ENCODE measurements around the gene AOPEP.

AOPEP gene

DNA sequence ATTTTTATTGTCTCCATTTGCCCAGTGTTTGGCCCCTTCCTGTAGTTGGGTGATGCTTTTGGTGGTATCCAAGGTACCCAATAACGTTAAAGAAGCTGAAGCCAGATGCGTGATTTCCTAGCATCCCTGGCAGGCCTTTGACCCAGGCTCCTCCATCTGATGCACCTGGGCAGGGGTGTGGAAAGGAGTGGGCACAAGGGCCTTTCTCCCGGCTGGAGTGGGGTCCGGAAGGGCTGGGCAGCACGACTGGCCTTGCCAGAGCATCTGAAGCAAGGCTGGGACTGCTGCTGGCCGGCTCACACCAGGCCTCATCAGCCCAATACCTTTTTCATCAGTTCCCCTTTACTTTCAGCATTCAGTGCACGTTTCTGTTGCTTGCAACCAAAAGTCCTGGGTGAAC, 370.8 kb downstream of the AOPEP start:
- no peak for DNase-seq (ENCODE audit: low spot score)

- DNase-seq (ENCODE audit: low spot score), result no peak
Observed at GRCh38 chr9:95098391-95098921, 372.0 kb downstream of the AOPEP start.

GRCh38 chr9:95099321-95100070, 373.0 kb downstream of the AOPEP start:
- DNase-seq (ENCODE audit: low spot score), result no peak

GRCh38 chr9:95100071-95100627, 373.6 kb downstream of the AOPEP start:
- no peak for DNase-seq (ENCODE audit: low spot score)

GRCh38 chr9:95101326-95101725, 374.8 kb downstream of the AOPEP start:
- no peak for DNase-seq (ENCODE audit: low spot score)

GRCh38 chr9:95102001-95102433, 375.5 kb downstream of the AOPEP start:
- no peak for DNase-seq (ENCODE audit: low spot score)

- no peak for DNase-seq (ENCODE audit: low spot score)
Observed at GRCh38 chr9:95102572-95102971, 376.1 kb downstream of the AOPEP start.

GRCh38 chr9:95103281-95103771, 376.8 kb downstream of the AOPEP start:
- DNase-seq (ENCODE audit: low spot score), result no peak

DNA sequence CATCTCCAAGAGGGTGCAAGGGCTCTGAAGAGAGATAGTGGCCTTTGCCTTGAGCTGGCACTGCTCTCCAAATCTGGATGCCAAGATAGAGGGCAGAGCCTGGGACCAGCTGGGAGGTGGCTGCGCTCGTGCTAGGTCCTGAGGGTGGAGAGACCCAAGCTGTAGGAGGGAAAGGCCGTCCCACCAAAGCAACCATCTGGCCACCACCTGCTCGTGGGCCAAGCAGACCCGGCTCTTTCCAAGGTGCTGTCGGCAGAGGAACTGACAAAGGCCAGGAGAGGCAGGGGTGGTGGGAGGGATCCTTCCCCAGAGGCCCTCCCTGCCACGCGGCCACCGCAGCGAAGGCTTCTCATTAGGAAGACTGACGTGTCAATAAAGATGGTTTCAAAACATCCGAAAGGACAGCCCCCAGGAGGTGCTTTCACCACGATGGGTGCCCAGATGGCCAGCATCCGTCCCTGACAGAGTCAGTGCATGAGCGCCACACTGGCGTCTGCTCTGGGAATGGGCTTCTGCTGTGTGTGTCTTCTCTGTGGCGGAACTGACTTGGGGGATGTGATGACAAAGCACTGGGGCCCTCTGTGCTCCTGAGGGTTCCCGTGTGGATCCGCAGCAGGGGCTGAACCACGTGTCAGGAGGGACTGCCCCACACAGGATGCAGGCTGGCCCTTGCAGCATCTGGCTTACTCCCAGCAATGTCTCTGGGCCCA, 377.5 kb downstream of the AOPEP start:
- DNase-seq (ENCODE audit: low spot score), result no peak

DNA sequence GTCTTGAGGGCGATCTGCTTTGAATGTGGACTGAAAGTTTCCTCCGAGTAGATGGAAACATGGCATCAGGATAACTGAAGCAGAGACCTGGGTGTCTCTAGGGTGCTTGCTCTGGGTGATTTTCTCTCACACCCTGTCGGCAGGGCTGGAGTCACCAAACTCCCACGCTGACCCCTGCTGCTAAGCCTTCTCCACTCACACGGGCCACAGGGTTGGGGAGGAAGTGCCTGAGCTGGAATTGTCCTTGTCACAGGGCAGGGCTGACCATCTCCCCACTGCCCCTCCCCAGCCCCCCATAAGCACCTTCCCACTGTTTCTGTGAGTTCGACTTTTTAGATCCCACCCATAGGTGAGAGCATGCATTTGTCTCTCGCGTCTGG, 378.1 kb downstream of the AOPEP start:
- no peak for DNase-seq (ENCODE audit: low spot score)

DNA sequence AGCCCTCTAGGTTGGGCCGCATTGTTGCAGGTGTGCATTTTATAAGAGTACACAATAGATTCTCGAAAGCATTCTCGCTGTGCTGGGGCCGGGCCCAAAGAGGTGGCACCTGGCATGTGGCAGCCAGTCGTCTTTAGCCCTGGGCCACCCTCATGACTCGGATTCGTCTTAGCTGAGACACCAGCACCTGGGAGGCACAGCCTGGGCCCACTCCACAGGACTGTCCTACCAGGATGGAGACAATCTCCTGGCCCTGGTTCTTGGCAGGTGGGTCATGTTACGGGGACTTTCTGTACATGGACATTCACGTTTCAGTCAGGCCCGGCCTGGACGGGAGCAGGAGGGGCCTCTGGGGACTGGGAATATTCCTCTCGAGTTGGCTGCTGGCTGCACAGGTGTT, 378.5 kb downstream of the AOPEP start:
- no peak for DNase-seq (ENCODE audit: low spot score)

- no peak for DNase-seq (ENCODE audit: low spot score)
Observed at GRCh38 chr9:95105519-95106287, 379.2 kb downstream of the AOPEP start.

- no peak for DNase-seq (ENCODE audit: low spot score)
Observed at GRCh38 chr9:95107001-95107749, 380.7 kb downstream of the AOPEP start.

- no peak for DNase-seq (ENCODE audit: low spot score)
Observed at GRCh38 chr9:95107976-95108375, 381.5 kb downstream of the AOPEP start.

DNA sequence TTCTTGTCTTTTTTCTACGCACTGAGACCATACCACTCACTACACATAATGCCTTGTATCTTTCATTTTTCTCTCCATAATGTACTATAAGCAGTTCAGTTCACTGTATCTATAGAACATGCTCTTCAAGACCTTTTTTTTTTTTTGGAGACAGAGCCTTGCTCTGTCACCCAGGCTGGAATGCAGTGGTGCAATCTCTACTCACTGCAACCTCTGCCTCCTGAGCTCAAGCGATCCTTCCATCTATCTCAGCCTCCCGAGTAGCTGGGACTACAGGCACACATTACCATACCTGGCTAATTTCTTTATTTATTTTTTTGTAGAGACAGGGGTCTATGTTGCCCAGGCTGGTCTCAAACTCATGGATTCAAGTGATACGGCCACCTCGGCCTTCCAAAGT, 382.3 kb downstream of the AOPEP start:
- DNase-seq (ENCODE audit: low spot score), result no peak

GRCh38 chr9:95109456-95109855, 383.0 kb downstream of the AOPEP start:
- DNase-seq (ENCODE audit: low spot score), result no peak

DNA sequence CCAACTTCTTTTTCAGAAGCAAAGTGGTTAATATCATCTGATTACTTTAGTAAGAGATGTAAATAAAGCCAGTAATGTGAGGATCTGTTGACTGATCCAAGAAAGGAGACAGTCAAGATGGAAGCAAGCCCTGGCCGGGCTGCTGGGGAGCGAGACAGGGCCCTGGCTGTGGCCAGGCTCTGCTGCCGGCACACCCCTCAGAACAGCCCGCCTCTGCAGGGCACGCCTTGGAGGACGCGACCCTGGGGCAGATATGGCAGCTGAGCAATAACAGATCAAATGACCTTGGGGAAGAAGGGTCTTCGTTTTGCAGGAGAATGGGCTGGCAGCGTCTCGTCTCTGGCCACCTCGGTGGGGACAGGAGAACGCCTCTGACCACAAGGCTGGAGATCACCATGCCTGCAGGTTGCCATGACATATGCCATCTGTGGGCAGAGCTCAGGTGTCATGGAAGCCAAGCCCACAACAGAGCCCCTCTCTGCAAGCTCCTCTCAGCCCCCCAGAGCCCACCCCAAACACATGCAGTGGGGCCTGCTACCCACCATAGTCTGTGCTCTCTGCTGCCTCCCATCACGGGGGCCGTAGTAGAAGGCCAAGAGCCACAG, 384.5 kb downstream of the AOPEP start:
- DNase-seq (ENCODE audit: low spot score), result no peak

GRCh38 chr9:95111716-95112115, 385.2 kb downstream of the AOPEP start:
- DNase-seq (ENCODE audit: low spot score), result no peak

DNA sequence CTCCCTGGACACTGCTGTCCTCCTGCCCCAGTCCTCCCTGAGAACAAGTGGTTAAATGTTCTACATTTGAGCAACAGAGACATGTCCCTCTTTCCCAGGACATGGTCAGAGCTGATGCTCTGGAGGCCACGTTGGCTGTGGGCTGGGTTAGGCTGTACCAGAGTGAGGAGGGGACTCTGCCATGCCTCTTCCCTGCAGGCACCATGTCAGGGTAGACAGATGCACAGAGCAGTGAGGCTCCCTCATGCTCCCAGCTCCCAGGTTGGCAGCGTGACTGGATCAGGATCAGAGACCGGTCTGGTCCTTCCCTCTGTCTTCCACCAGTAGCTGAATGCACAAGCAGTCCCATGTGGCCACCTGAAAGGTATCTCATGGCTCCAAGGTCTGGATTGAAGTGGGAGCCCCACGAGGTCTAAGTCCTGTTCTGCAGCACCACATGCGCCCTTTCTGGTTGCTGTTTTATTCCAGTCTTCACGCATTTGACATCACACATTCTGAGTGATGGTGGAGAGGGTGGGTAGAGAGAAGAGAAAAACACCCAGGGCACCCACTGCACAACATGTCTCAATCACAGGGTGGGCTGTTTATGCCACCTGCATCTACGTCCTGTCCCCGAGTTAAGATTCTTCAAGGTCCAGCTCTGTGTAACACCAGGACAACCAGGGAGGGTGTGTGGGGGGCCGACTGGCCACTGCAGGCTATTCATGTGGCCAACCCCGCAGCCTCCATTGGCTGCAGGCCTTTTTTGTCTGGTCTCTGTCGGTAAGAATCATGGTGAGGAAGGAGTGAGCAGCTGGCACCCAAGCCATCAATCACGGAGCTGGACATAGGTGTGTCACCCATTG, 386.2 kb downstream of the AOPEP start:
- no peak for DNase-seq (ENCODE audit: low spot score)

DNA sequence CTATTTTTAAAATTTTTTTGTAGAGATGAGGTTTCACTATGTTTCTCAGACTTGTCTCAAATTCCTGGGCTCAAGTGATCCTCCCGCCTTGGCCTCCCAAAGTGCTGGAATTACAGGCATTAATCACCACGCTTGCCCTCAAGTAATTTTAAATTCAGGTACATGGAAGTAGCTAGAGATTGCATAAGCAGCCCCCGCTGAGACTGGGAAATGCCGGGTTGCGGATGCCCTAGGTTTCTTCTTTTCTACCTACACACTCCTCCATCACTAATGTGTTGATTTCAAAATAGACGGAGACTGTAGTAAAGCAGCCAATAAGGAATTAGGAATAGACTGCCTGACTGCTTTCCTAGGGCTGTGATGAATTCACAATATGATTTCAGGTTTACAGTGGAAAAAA, 388.6 kb downstream of the AOPEP start:
- DNase-seq (ENCODE audit: low spot score), result no peak

Data from CD4-positive, alpha-beta T cell treated with Interleukin-6 at 100 ng/mL for 8 hours (primary cell).